ENCODE results near the gene SCAF4. TPM values are rescaled to one million over a fixed set of nuclear protein-coding genes. Genes with fewer than 3 reads are reported as not detected.

The SCAF4 gene
- total RNA-seq, 5 donors from 2014 or later (not counting 1 experiment from before 2014, with no cell fraction given), result 57.5 to 71.9 (median 62.4) TPM

- H3K4me1 ChIP-seq (ENCODE audit: control insufficient read depth in 1 of 2, extremely low read depth in 1 of 2, insufficient read depth in 2 of 2, low read length in 2 of 2), result no peaks in the 10 kb centered on the region
- no peak for ATAC-seq (replicated peaks in 1 of 4)
- H3K27me3 ChIP-seq (replicated peaks in 1 of 2; ENCODE audit: control insufficient read depth in 2 of 2, extremely low read depth in 1 of 2, insufficient read depth in 2 of 2, low read length in 1 of 2), result peaks cover 0 to 4% of the 10 kb centered on the region in 2 experiments
- Mint-ChIP-seq H3K4me1 (no peaks in the 10 kb centered on the region), H3K4me3 (no peak overlapping the region), H3K36me3 (no peaks in the 10 kb centered on the region), H3K27ac (no peak overlapping the region), H3K27me3 (peaks cover 10 to 16% of the 10 kb centered on the region in 2 donors), H3K9me3 (no peaks in the 10 kb centered on the region)
- POLR2A ChIA-PET, result interaction anchor here in 1 of 2 donors (0.7 kb wide), 1 partner anchor 500 kb away, joined by 9 read pairs; no protein-coding TSS in a partner anchor
- H3K36me3 ChIP-seq (ENCODE audit: control insufficient read depth in 2 of 2, extremely low read depth in 1 of 2, insufficient read depth in 1 of 2, low read length in 1 of 2), result no peaks in the 10 kb centered on the region
- no CpG with 5 or more reads among the region's 1 CpG for WGBS (ENCODE audit: insufficient coverage)
- H3K27ac ChIP-seq (ENCODE audit: low read length), result no peak overlapping the region
- no peak for DNase-seq
- no peak overlapping the region for H3K4me3 ChIP-seq (ENCODE audit: control insufficient read depth in 1 of 2, extremely low read depth in 1 of 2, low read length in 1 of 2)
- no peaks in the 10 kb centered on the region for H3K9me3 ChIP-seq
- CTCF ChIA-PET, result no interaction called here
These were observed 24.9 kb upstream of the SCAF4 start for GRCh38 chr21:31756787-31757186.

GRCh38 chr21:31755027-31755426 lies 23.1 kb upstream of the SCAF4 start:
- no peaks in the 10 kb centered on the region for H3K9me3 Mint-ChIP-seq
- no peak overlapping the region for H3K27ac Mint-ChIP-seq
- ChIA-PET POLR2A (no interaction called here), CTCF (interaction anchor here in 1 of 2 donors (0.5 kb wide), 1 partner anchor 496 kb away, joined by 4 read pairs; no protein-coding TSS in a partner anchor)
- Histone ChIP-seq H3K27ac (ENCODE audit: low read length) (no peak overlapping the region), H3K4me3 (ENCODE audit: control insufficient read depth in 1 of 2, extremely low read depth in 1 of 2, low read length in 1 of 2) (no peak overlapping the region), H3K36me3 (ENCODE audit: control insufficient read depth in 2 of 2, extremely low read depth in 1 of 2, insufficient read depth in 1 of 2, low read length in 1 of 2) (no peaks in the 10 kb centered on the region), H3K4me1 (ENCODE audit: control insufficient read depth in 1 of 2, extremely low read depth in 1 of 2, insufficient read depth in 2 of 2, low read length in 2 of 2) (no peaks in the 10 kb centered on the region), H3K9me3 (no peaks in the 10 kb centered on the region), H3K27me3 (replicated peaks in 1 of 2; ENCODE audit: control insufficient read depth in 2 of 2, extremely low read depth in 1 of 2, insufficient read depth in 2 of 2, low read length in 1 of 2) (peaks cover 0 to 8% of the 10 kb centered on the region in 2 experiments)
- whole genome bisulfite sequencing (ENCODE audit: insufficient coverage), result no CpG with 5 or more reads among the region's 6 CpGs
- H3K4me3 Mint-ChIP-seq, result no peak overlapping the region
- H3K27me3 Mint-ChIP-seq, result peaks cover 5 to 11% of the 10 kb centered on the region in 2 donors
- DNase-seq, result no peak
- no peak for ATAC-seq (replicated peaks in 1 of 4)
- H3K4me1 Mint-ChIP-seq, result no peaks in the 10 kb centered on the region
- H3K36me3 Mint-ChIP-seq, result no peaks in the 10 kb centered on the region

- ATAC-seq (replicated peaks in 1 of 4) (no peak), DNase-seq (no peak)
- ChIA-PET POLR2A (no interaction called here), CTCF (interaction anchor here in 1 of 2 donors (0.5 kb wide), 1 partner anchor 496 kb away, joined by 4 read pairs; no protein-coding TSS in a partner anchor)
- Mint-ChIP-seq H3K9me3 (no peaks in the 10 kb centered on the region), H3K27me3 (peaks cover 2 to 11% of the 10 kb centered on the region in 2 donors), H3K4me3 (no peak overlapping the region), H3K36me3 (no peaks in the 10 kb centered on the region), H3K4me1 (no peaks in the 10 kb centered on the region), H3K27ac (no peak overlapping the region)
- Histone ChIP-seq H3K4me3 (ENCODE audit: control insufficient read depth in 1 of 2, extremely low read depth in 1 of 2, low read length in 1 of 2) (no peak overlapping the region), H3K36me3 (ENCODE audit: control insufficient read depth in 2 of 2, extremely low read depth in 1 of 2, insufficient read depth in 1 of 2, low read length in 1 of 2) (no peaks in the 10 kb centered on the region), H3K27me3 (replicated peaks in 1 of 2; ENCODE audit: control insufficient read depth in 2 of 2, extremely low read depth in 1 of 2, insufficient read depth in 2 of 2, low read length in 1 of 2) (peaks cover 0 to 8% of the 10 kb centered on the region in 2 experiments), H3K27ac (ENCODE audit: low read length) (no peak overlapping the region), H3K4me1 (ENCODE audit: control insufficient read depth in 1 of 2, extremely low read depth in 1 of 2, insufficient read depth in 2 of 2, low read length in 2 of 2) (no peaks in the 10 kb centered on the region), H3K9me3 (no peaks in the 10 kb centered on the region)
- WGBS (ENCODE audit: insufficient coverage), result no CpG with 5 or more reads among the region's 1 CpG
These were observed 22.7 kb upstream of the SCAF4 start for GRCh38 chr21:31754708-31754960.

- Histone ChIP-seq H3K4me1 (ENCODE audit: control insufficient read depth in 1 of 2, extremely low read depth in 1 of 2, insufficient read depth in 2 of 2, low read length in 2 of 2) (no peaks in the 10 kb centered on the region), H3K9me3 (no peaks in the 10 kb centered on the region), H3K36me3 (ENCODE audit: control insufficient read depth in 2 of 2, extremely low read depth in 1 of 2, insufficient read depth in 1 of 2, low read length in 1 of 2) (no peaks in the 10 kb centered on the region), H3K27me3 (replicated peaks in 1 of 2; ENCODE audit: control insufficient read depth in 2 of 2, extremely low read depth in 1 of 2, insufficient read depth in 2 of 2, low read length in 1 of 2) (peaks cover 0 to 10% of the 10 kb centered on the region in 2 experiments), H3K4me3 (ENCODE audit: control insufficient read depth in 1 of 2, extremely low read depth in 1 of 2, low read length in 1 of 2) (no peak overlapping the region), H3K27ac (ENCODE audit: low read length) (no peak overlapping the region)
- Mint-ChIP-seq H3K9me3 (no peaks in the 10 kb centered on the region), H3K27ac (no peak overlapping the region), H3K4me3 (no peak overlapping the region), H3K4me1 (no peaks in the 10 kb centered on the region), H3K27me3 (peaks cover 6 to 11% of the 10 kb centered on the region in 2 donors), H3K36me3 (no peaks in the 10 kb centered on the region)
- 57% methylated on average over 2 of the region's 4 CpGs for WGBS (ENCODE audit: insufficient coverage)
- ChIA-PET CTCF (no interaction called here), POLR2A (no interaction called here)
- ATAC-seq (replicated peaks in 1 of 4) (no peak), DNase-seq (no peak)
These were observed 22.2 kb upstream of the SCAF4 start for GRCh38 chr21:31753949-31754707.

DNA sequence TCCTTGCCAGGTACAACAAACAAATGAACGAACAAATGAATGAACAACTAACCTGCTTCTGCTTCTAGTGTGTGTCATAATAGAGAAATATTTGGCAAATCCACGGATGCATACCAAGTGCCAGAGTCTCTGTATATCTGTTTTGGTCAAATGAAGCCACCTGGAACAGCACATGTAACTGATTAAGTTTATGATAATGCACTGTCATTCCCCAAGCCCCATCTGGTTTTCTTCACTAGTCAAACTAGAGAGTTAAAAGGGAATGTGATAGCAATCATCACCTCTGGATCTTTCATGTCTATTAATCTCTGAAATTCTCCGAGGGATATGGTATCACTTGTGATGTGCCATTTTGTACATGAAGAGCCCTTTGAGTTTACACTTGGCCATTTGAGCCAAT lies 21.0 kb upstream of the SCAF4 start:
- Histone ChIP-seq H3K9me3 (no peaks in the 10 kb centered on the region), H3K4me1 (ENCODE audit: control insufficient read depth in 1 of 2, extremely low read depth in 1 of 2, insufficient read depth in 2 of 2, low read length in 2 of 2) (no peaks in the 10 kb centered on the region), H3K27me3 (replicated peaks in 1 of 2; ENCODE audit: control insufficient read depth in 2 of 2, extremely low read depth in 1 of 2, insufficient read depth in 2 of 2, low read length in 1 of 2) (peaks cover 0 to 10% of the 10 kb centered on the region in 2 experiments), H3K4me3 (ENCODE audit: control insufficient read depth in 1 of 2, extremely low read depth in 1 of 2, low read length in 1 of 2) (no peak overlapping the region), H3K36me3 (ENCODE audit: control insufficient read depth in 2 of 2, extremely low read depth in 1 of 2, insufficient read depth in 1 of 2, low read length in 1 of 2) (no peaks in the 10 kb centered on the region), H3K27ac (ENCODE audit: low read length) (no peak overlapping the region)
- Mint-ChIP-seq H3K27ac (no peak overlapping the region), H3K4me1 (no peaks in the 10 kb centered on the region), H3K9me3 (no peaks in the 10 kb centered on the region), H3K27me3 (peaks cover 4 to 8% of the 10 kb centered on the region in 2 donors), H3K36me3 (no peaks in the 10 kb centered on the region), H3K4me3 (no peak overlapping the region)
- DNase-seq, result no peak
- ChIA-PET POLR2A (no interaction called here), CTCF (no interaction called here)
- 86% methylated on average over 1 of the region's 3 CpGs for WGBS (ENCODE audit: insufficient coverage)
- ATAC-seq (replicated peaks in 1 of 4), result no peak

DNA sequence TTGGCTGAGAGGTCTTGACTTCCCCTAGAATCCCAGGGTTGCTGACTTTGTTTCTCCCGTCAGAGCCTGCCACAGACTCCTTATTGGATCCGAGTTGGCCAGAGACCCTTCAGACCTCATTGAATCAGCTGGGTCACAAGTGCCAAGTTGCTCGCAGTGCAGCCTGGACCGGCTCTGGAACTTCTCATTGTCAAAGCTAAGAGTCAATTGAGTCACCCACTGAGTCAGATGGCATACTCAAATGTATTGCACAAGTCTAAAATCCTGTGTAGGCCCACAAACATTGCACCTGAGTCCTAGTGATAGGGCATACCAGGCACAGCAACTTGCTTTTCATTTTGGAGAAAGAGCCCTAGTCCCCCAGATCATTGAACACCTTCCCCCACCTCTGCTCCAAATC lies 20.4 kb upstream of the SCAF4 start:
- no peak for DNase-seq
- ATAC-seq (replicated peaks in 1 of 4), result no peak
- Histone ChIP-seq H3K4me1 (ENCODE audit: control insufficient read depth in 1 of 2, extremely low read depth in 1 of 2, insufficient read depth in 2 of 2, low read length in 2 of 2) (no peaks in the 10 kb centered on the region), H3K36me3 (ENCODE audit: control insufficient read depth in 2 of 2, extremely low read depth in 1 of 2, insufficient read depth in 1 of 2, low read length in 1 of 2) (no peaks in the 10 kb centered on the region), H3K27ac (ENCODE audit: low read length) (no peak overlapping the region), H3K9me3 (no peaks in the 10 kb centered on the region), H3K27me3 (replicated peaks in 1 of 2; ENCODE audit: control insufficient read depth in 2 of 2, extremely low read depth in 1 of 2, insufficient read depth in 2 of 2, low read length in 1 of 2) (peaks cover 0 to 10% of the 10 kb centered on the region in 2 experiments), H3K4me3 (ENCODE audit: control insufficient read depth in 1 of 2, extremely low read depth in 1 of 2, low read length in 1 of 2) (no peak overlapping the region)
- H3K4me3 Mint-ChIP-seq, result no peak overlapping the region
- H3K4me1 Mint-ChIP-seq, result no peaks in the 10 kb centered on the region
- 92% methylated on average over 4 of the region's 4 CpGs for WGBS (ENCODE audit: insufficient coverage)
- H3K27me3 Mint-ChIP-seq, result peaks cover 4 to 8% of the 10 kb centered on the region in 2 donors
- H3K9me3 Mint-ChIP-seq, result no peaks in the 10 kb centered on the region
- POLR2A ChIA-PET, result no interaction called here
- H3K36me3 Mint-ChIP-seq, result no peaks in the 10 kb centered on the region
- no peak overlapping the region for H3K27ac Mint-ChIP-seq
- CTCF ChIA-PET, result no interaction called here
